Bronchial epithelial cell (primary cell): Measurements from ENCODE around the gene RNF34. TPM values are rescaled to one million over a fixed set of nuclear protein-coding genes. Genes with fewer than 3 reads are reported as not detected.

ENCODE experiments used
- DNase-seq: peaks from one replicate; pipeline ENCODE4 v3.0.0-alpha.2; 2010; ENCODE audit warnings: low read depth
- FAIRE-seq: peaks from 2 replicates; lab custom pipeline; 2011; peaks lifted over from hg19 to GRCh38; lab: Jason Lieb, UNC
- H3K27me3 ChIP-seq: 2 replicates; pipeline ENCODE4 v1.5.1; 2011; ENCODE audit warnings: low read length; ENCODE audit not compliant: control insufficient read depth, insufficient read depth
- H3K36me3 ChIP-seq: 2 replicates; pipeline ENCODE4 v1.5.1; 2011; ENCODE audit warnings: low read length; ENCODE audit not compliant: control insufficient read depth, insufficient read depth
- H3K4me3 ChIP-seq: 2 replicates; pipeline ENCODE4 v1.5.1; 2011; ENCODE audit warnings: mild to moderate bottlenecking, low read depth, low read length, control low read depth
- CTCF ChIP-seq: IDR thresholded peaks from 2 replicates; pipeline ENCODE4 v1.5.1; 2011; ENCODE audit warnings: mild to moderate bottlenecking, moderate library complexity, low read length, control low read depth, inconsistent platforms; ENCODE audit not compliant: insufficient read depth, severe bottlenecking
- total RNA-seq: library from RNA; depleted of rRNA; stranded (reverse); fragments of >200 nt; gene quantifications from 2 replicates; pipeline ENCODE4 v1.2.1, GENCODE V29; 2014

Gene RNF34
- total RNA-seq, 1 donor from 2014 or later = 49.5 TPM

GRCh38 chr12:121405211-121405610 lies 5.3 kb downstream of the RNF34 start:
- no peaks in the 10 kb centered on the region for H3K27me3 ChIP-seq
- FAIRE-seq = no peak
- peaks cover 2% of the 10 kb centered on the region for H3K36me3 ChIP-seq
- TF ChIP-seq CTCF = no peak
- DNase-seq = no peak
- H3K4me3 ChIP-seq = no peak overlapping the region

DNA sequence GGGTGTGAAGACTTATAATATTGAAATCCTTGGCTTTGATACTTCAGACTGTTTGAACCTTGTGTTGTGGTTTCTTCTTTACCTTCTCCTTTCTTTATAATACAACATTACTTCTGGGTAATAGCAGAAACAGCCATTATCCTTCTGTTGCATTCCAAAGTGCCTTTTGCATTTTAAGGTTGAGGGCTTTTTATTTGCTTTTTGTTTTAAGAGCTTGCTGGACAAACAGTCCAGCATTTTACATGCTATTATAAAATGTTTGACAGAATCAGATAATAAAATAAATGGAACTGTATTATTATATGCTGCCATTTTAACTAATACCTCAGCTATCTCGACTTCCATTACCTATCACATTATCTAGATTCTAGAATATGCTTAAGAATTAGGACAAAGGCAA lies 14.0 kb downstream of the RNF34 start:
- FAIRE-seq = no peak
- TF ChIP-seq CTCF = no peak
- H3K4me3 ChIP-seq = no peak overlapping the region
- H3K27me3 ChIP-seq = no peaks in the 10 kb centered on the region
- no peak for DNase-seq
- peaks cover 10% of the 10 kb centered on the region for H3K36me3 ChIP-seq

- TF ChIP-seq CTCF = no peak
- no peak for DNase-seq
Observed at GRCh38 chr12:121417847-121418246, 17.9 kb downstream of the RNF34 start.

DNA sequence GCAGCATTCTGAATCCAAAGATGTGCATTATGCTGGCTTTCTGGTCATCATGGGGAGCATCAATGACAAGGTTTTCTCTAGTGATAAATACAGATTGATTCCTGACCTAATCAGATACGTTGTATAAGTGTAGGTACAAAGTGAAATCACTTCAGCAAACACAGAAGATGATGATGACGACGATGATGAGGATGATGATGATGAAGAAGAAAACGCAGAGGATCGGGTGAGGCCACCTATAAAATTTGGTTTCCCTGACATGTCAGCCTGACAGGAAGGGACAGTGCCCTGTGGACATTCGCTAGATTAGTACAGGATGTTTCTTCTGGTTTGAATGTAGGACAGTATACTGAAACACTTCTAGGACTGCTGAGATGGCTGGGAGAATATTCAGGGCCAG lies 20.2 kb downstream of the RNF34 start:
- TF ChIP-seq CTCF = no peak
- Histone ChIP-seq H3K4me3 (no peak overlapping the region), H3K36me3 (peaks cover 25% of the 10 kb centered on the region), H3K27me3 (no peaks in the 10 kb centered on the region)
- FAIRE-seq (no peak), DNase-seq (no peak)

More at GRCh38 chr12:121417847-121418246, 17.9 kb downstream of the RNF34 start:
- Histone ChIP-seq H3K36me3 (peaks cover 15% of the 10 kb centered on the region), H3K4me3 (no peak overlapping the region), H3K27me3 (no peaks in the 10 kb centered on the region)
- FAIRE-seq = peak; percentile 36

DNA sequence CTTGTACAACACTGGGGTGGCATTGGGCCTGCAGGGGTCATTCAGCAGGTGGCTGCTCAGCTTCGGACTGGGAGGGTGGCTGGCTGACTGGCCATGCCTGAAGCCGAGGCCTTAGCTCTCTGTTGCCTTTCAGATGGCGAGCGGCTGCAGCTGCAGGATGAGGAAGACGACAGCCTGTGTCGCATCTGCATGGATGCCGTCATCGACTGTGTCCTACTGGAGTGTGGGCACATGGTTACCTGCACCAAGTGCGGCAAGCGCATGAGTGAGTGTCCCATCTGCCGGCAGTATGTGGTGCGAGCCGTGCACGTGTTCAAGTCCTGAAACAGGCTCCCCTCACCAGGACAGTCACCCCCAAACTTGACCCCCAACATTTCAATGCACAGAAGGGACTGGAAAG lies 23.3 kb downstream of the RNF34 start:
- Histone ChIP-seq H3K36me3 (peaks cover 29% of the 10 kb centered on the region), H3K27me3 (no peaks in the 10 kb centered on the region)

More for the DNA sequence above, 23.3 kb downstream of the RNF34 start:
- H3K4me3 ChIP-seq = no peak overlapping the region
- TF ChIP-seq CTCF = no peak
- DNase-seq = no peak
- no peak for FAIRE-seq
